Measurements from ENCODE around the gene ASCC2.

Gene ASCC2

GRCh38 chr22:29817724-29818123 is 20.4 kb downstream of the ASCC2 start:
- no peak for DNase-seq (ENCODE audit: low read depth in 2 of 3, low spot score in 1 of 3)

- no peak for DNase-seq (ENCODE audit: low read depth in 2 of 3, low spot score in 1 of 3)
These were observed 21.1 kb downstream of the ASCC2 start for GRCh38 chr22:29816980-29817379.

DNA sequence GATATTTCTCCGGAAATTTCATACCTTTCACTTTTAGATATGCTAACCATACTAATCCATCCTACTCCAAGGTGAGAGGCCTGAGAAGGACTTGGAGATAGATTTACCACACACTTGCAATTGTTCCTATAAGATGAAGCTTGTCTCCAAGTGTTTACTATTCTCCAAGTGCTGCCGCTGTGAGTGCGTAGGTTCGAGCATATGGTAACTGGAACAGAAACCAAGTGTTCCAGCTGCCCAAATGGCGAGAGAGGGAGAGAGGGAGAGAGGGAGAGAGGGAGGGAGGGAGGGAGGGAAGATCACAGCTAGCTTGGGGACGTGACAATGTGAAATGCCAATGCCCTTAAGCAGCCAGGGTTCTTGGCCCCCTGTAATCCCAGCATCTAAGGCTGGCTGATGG is 21.5 kb downstream of the ASCC2 start:
- no peak for DNase-seq (ENCODE audit: low read depth in 2 of 3, low spot score in 1 of 3)

DNA sequence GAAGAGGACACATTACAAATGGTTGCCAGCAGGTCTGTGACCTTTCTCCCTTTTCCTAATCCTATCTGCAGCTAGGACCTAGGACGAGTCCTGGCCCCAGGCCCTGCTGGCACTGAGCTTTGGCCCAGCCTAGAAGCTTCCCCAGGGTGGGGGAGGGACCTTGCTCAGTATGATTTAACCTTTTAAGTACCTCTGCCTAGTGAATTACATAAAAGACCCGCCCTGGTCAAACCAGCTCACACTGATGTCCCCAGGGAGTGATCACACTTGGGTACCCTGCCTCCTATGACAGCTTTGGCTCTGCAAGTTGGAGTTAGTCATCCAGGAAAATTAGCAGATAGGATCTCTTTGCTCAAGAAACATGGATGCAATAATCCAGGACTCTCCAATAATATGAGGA is 21.9 kb downstream of the ASCC2 start:
- DNase-seq (ENCODE audit: low read depth in 2 of 3, low spot score in 1 of 3): no peak

- no peak for DNase-seq (ENCODE audit: low read depth in 2 of 3, low spot score in 1 of 3)
These were observed 22.5 kb downstream of the ASCC2 start for GRCh38 chr22:29815580-29815979.

- DNase-seq (ENCODE audit: low read depth in 2 of 3, low spot score in 1 of 3): no peak
These were observed 24.1 kb downstream of the ASCC2 start for GRCh38 chr22:29814003-29814402.

- DNase-seq (ENCODE audit: low read depth in 2 of 3, low spot score in 1 of 3): no peak
These were observed 24.5 kb downstream of the ASCC2 start for GRCh38 chr22:29813563-29813962.

DNA sequence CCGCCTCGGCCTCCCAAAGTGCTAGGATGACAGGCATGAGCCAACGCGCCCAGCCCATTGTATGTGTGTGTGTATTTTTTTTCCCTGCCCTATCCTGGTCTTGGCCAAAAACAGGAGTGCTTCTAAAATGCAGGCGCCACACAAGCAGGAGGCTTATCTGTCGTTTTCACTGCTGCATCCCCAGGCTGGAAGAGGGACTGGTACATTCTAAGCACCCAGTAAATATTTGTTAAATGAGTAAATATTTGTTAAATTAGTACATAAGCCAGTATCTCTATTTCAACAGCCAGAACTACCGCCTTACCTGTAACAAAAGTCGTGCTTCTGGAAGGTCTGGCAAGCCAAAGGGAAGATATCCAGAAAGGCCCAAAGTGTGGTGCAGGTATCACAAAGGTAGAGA is 24.9 kb downstream of the ASCC2 start:
- no peak for DNase-seq (ENCODE audit: low read depth in 2 of 3, low spot score in 1 of 3)

- no peak for DNase-seq (ENCODE audit: low read depth in 2 of 3, low spot score in 1 of 3)
These were observed 26.7 kb downstream of the ASCC2 start for GRCh38 chr22:29811377-29811776.

DNA sequence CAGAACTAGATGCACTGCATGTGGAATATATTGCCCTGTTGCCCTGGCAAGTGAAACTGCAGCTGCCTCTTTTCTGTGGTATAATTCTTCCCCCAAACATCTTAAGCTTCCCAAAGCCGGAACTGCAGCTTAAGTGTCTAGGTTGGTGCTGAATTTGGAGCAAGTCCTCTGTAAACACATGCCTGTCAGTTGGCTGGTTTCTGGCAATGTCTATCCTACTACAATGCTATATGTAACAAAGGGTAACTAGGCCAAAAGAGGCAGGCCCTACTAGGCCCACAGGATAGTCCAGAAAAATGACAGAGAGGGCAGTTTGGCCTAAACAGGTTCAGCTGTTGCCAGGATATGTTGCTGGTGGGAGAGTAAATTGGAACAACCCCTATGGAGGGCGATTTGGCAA is 27.9 kb downstream of the ASCC2 start:
- no peak for DNase-seq (ENCODE audit: low read depth in 2 of 3, low spot score in 1 of 3)

- DNase-seq (ENCODE audit: low read depth in 2 of 3, low spot score in 1 of 3): no peak
These were observed 31.9 kb downstream of the ASCC2 start for GRCh38 chr22:29806196-29806595.

DNA sequence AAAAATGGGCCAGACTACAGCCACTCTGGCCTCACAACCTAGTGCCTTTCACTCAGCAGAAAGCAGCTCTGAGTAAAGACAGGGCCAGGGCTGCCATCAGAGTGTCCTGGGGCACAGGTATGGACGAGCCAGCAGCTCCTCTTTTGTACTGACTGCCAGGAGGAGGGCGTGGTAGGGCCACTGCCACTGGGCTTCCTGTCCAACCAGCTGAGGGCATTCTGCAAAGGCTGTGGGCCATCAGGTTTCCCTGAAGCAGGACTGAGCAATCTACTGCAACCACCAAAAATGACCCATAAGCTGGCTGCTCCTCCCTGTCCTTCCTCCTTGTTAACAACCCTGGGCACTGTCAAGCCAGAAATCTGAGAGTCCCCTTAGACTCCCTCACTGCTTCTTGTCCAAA is 33.1 kb downstream of the ASCC2 start:
- no peak for DNase-seq (ENCODE audit: low read depth in 2 of 3, low spot score in 1 of 3)

DNA sequence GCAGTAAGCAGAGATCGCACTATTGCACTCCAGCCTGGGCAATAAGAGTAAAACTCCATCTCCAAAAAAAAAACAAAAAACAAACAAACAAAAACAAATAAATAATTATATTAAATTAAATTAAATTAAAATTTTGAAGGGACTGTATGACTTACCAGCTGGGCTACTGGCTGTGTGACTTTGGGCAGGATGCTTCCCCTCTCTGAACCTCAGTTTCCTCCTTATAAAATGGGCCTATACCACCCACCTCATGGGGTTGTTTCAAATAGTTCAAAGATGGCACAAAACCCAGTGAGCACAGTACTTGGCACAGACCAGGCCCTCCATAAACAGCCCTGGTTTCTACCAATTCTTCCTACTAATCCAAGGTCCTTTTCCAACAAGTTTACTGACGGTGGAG is 34.9 kb downstream of the ASCC2 start:
- DNase-seq (ENCODE audit: low read depth in 2 of 3, low spot score in 1 of 3): no peak

DNA sequence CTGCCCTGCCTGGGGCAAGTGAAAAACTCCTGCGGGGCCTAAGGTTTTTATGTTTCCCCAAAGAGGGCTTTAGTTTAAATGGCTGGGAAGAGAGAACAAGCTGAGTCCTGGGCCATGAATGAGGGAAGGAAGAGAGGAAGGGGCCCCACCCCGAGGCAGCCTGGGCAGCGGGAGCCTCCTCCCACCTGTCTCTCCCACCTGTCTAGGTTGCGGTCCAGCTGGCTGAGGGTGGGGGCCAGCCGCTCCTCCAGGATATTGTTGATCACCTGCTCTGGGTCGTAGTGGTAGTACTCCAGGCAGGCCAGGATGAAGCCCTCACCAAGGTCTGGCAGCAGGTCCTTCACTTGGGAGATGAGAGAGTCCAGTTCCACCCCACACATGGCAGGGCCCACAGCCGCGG is 36.3 kb downstream of the ASCC2 start:
- DNase-seq (ENCODE audit: low read depth in 2 of 3, low spot score in 1 of 3): no peak

DNA sequence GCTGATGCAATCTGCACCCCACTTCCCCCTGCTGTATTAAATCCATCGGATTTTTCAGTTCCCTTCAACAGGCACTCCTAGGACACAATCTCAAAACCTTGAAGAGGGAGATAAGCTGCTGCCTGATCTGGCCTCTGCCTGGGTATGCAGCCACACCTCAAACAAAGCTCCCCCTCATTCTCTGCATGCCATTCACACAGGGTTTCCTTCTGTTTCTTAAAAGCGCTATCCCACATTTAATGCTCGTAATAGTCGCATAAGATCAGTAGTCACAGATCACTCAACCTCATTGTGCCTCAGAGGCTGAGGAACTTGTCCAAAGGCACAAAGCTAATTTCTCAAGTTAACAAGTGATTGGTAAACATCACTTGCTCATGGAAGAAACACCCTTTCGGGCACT is 36.9 kb downstream of the ASCC2 start:
- no peak for DNase-seq (ENCODE audit: low read depth in 2 of 3, low spot score in 1 of 3)

DNA sequence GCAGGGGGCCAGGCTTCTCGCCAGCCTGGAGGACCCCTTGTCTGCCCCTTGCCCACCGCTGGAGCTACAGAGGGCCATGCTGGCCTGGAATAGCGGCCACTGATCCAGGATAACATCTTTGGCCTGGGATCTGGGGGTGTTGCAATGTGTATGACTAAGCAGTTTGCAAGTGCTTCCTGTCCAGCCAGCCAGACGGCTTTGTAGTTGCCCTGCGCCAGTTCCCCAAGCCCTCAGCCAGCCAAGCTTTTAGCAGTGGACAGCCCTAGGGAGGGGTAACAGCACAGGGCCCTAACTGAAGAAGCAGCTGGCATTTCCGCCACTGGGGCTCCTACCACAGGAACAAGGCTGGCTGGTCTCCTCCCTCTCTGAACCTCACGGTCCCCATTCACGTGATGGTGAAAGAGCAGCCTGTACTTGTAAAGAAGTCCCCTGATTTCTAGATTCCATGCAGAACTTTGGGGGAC is 38.8 kb downstream of the ASCC2 start:
- no peak for DNase-seq (ENCODE audit: low read depth in 2 of 3, low spot score in 1 of 3)

- no peak for DNase-seq (ENCODE audit: low read depth in 2 of 3, low spot score in 1 of 3)
These were observed 39.3 kb downstream of the ASCC2 start for GRCh38 chr22:29798801-29799200.

GRCh38 chr22:29798318-29798717 is 39.8 kb downstream of the ASCC2 start:
- no peak for DNase-seq (ENCODE audit: low read depth in 2 of 3, low spot score in 1 of 3)

GRCh38 chr22:29797351-29797750 is 40.7 kb downstream of the ASCC2 start:
- DNase-seq (ENCODE audit: low read depth in 2 of 3, low spot score in 1 of 3): no peak

- DNase-seq (ENCODE audit: low read depth in 2 of 3, low spot score in 1 of 3): no peak
These were observed 42.4 kb downstream of the ASCC2 start for GRCh38 chr22:29795663-29796062.

GRCh38 chr22:29793396-29793795 is 44.7 kb downstream of the ASCC2 start:
- no peak for DNase-seq (ENCODE audit: low read depth in 2 of 3, low spot score in 1 of 3)

- DNase-seq (ENCODE audit: low read depth in 2 of 3, low spot score in 1 of 3): no peak
These were observed 48.0 kb downstream of the ASCC2 start for GRCh38 chr22:29790061-29790460.

- DNase-seq (ENCODE audit: low read depth in 2 of 3, low spot score in 1 of 3): no peak
These were observed 49.5 kb downstream of the ASCC2 start for GRCh38 chr22:29788339-29789279.

Measured in stimulated activated CD4-positive, alpha-beta T cell treated with anti-CD3 and anti-CD28 coated beads, Interleukin-12 subunit alpha, Interleukin-12 subunit beta, amount 100 ng/mL, for 48 hours (primary cell).